Hepatocyte (in vitro differentiated cells): ENCODE measurements around the gene CLIC5.

Experiments used
- CTCF ChIP-seq: fragments of 200-600 bp; sonication (generic); IDR thresholded peaks from 2 replicates; pipeline ENCODE4 v1.5.1; 2016; ENCODE audit warnings: antibody characterized with exemption, mild to moderate bottlenecking; ENCODE audit not compliant: poor library complexity
- EZH2 ChIP-seq: fragments of 200-600 bp; sonication (generic); IDR thresholded peaks from 2 replicates; pipeline ENCODE4 v1.6.1; 2016; ENCODE audit warnings: antibody characterized with exemption, mild to moderate bottlenecking, borderline replicate concordance

- TF ChIP-seq CTCF (no peak), EZH2 (no peak)
Measured at GRCh38 chr6:45835721-45836437, 179.8 kb downstream of the CLIC5 start.
